GM23248 (cell line): ENCODE data around the gene CSNK2A3. TPM values are rescaled to one million over a fixed set of nuclear protein-coding genes. Genes with fewer than 3 reads are reported as not detected.

Experiments
- DNase-seq: peaks from one replicate; pipeline ENCODE4 v3.0.0-alpha.2; 2015
- H2AFZ ChIP-seq: fragments of 200-600 bp; sonication (generic); 2 replicates; pipeline ENCODE4 v1.6.1; 2016; ENCODE audit warnings: antibody characterized with exemption
- H3F3A ChIP-seq: fragments of 200-600 bp; sonication (generic); 2 replicates; pipeline ENCODE4 v1.6.1; 2016; ENCODE audit warnings: mild to moderate bottlenecking, antibody characterized with exemption, mixed run types; ENCODE audit not compliant: insufficient read depth
- H3K27ac ChIP-seq: fragments of 200-600 bp; sonication (generic); 2 replicates; pipeline ENCODE4 v1.5.1; 2016; ENCODE audit warnings: mild to moderate bottlenecking
- H3K27me3 ChIP-seq: fragments of 200-600 bp; sonication (generic); replicated peaks from 2 replicates; pipeline ENCODE4 v1.6.1; 2016; ENCODE audit warnings: mild to moderate bottlenecking; ENCODE audit not compliant: insufficient read depth
- H3K36me3 ChIP-seq: fragments of 200-600 bp; sonication (generic); 2 replicates; pipeline ENCODE4 v1.6.1; 2016; ENCODE audit warnings: low read depth, mild to moderate bottlenecking
- H3K4me1 ChIP-seq: fragments of 200-600 bp; sonication (generic); 2 replicates; pipeline ENCODE4 v1.6.1; 2016; ENCODE audit warnings: mild to moderate bottlenecking; ENCODE audit not compliant: insufficient read depth
- H3K4me2 ChIP-seq: fragments of 200-600 bp; sonication (generic); one replicate; pipeline ENCODE4 v1.6.1; 2016; ENCODE audit warnings: mild to moderate bottlenecking; ENCODE audit not compliant: unreplicated experiment
- H3K4me3 ChIP-seq: fragments of 200-600 bp; sonication (generic); 2 replicates; pipeline ENCODE4 v1.5.1; 2016; ENCODE audit warnings: mild to moderate bottlenecking
- H3K79me2 ChIP-seq: fragments of 200-600 bp; sonication (generic); 2 replicates; pipeline ENCODE4 v1.6.1; 2016; ENCODE audit warnings: mild to moderate bottlenecking; ENCODE audit not compliant: insufficient read depth
- H3K9ac ChIP-seq: fragments of 200-600 bp; sonication (generic); 2 replicates; pipeline ENCODE4 v1.6.1; 2016; ENCODE audit warnings: mild to moderate bottlenecking
- H3K9me2 ChIP-seq: fragments of 200-600 bp; sonication (generic); 2 replicates; pipeline ENCODE4 v1.6.1; 2016; ENCODE audit warnings: mixed run types, mild to moderate bottlenecking, moderate library complexity; ENCODE audit not compliant: insufficient read depth
- H3K9me3 ChIP-seq: fragments of 200-600 bp; sonication (generic); one replicate; pipeline ENCODE4 v1.6.1; 2017; ENCODE audit warnings: low read depth
- H4K20me1 ChIP-seq: fragments of 200-600 bp; sonication (generic); 2 replicates; pipeline ENCODE4 v1.6.0; 2016; ENCODE audit not compliant: insufficient read depth
- EZH2 ChIP-seq: fragments of 200-600 bp; sonication (generic); IDR thresholded peaks from 2 replicates; pipeline ENCODE4 v1.6.1; 2018; ENCODE audit warnings: antibody characterized with exemption, mild to moderate bottlenecking; ENCODE audit not compliant: insufficient read depth, poor library complexity, severe bottlenecking
- EZH2phosphoT487 ChIP-seq: fragments of 200-600 bp; sonication (generic); IDR thresholded peaks from 2 replicates; pipeline ENCODE4 v1.6.1; 2018; ENCODE audit warnings: antibody characterized with exemption, moderate library complexity, mild to moderate bottlenecking, low read depth; ENCODE audit not compliant: insufficient read depth
- WGBS, 2 experiments: methylation state at CpG; one replicate each; pipeline ENCODE4 v1.1.6; 2015 to 2017; ENCODE audit warnings: low lambda C conversion rate in 2 of 2, low coverage in 1 of 2; ENCODE audit errors: missing lambda C conversion rate in 2 of 2; 5-methylcytosine and 5-hydroxymethylcytosine counted together
- in situ Hi-C: fragments of 300-500 bp; cut with MboI; formaldehyde crosslinking; loops from 2 replicates; pipeline ENCODE4 v1.15.0; 2020
- polyA plus RNA-seq: library from polyadenylated mRNA; unstranded; fragments of >200 nt; fragmentation: Nextera tagmentation; extraction: Ambion mirVana; gene quantifications from 2 replicates; pipeline ENCODE4 v1.2.1, GENCODE V29; 2016
- total RNA-seq: library from RNA; depleted of rRNA; stranded (reverse); fragments of >200 nt; shearing (Covaris generic); gene quantifications from 2 replicates; pipeline ENCODE4 v1.2.3, GENCODE V29; 2014

Gene CSNK2A3
- total and polyA plus RNA-seq, 2 experiments from 2014 or later = 0.73 to 2.5 TPM

DNA sequence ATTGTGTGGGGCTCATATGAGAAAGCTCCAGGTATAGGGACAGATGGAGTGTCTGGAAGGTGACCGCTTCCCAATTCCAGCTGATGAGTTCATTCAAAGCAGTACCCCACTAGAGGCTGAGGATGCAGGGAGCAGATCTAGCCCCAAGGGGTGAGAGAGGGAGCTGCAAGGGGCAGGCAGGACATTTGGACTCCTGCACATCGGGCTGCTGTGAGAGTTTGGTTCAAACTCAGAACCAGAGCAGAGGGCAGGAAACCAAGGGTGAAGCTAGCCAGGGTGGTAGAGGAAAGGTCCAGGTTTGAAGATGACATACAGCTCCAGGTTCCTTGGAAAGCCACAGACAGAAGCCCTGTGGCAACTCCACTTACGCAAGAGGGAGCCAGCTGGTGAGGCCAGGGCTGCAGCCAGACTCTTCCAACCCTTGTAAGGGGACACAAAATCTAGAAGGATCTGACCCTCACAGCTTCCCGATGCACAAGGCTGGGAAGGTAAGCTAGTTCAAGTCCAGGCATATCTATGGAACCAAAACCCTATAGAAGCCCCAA lies 1.9 kb downstream of the CSNK2A3 start:
- no peak overlapping the region for H2AFZ ChIP-seq
- H3K36me3 ChIP-seq = no peaks in the 10 kb centered on the region
- 89 to 97% methylated on average over 4 of the region's 4 CpGs for whole genome bisulfite sequencing, 2 experiments
- H3K79me2 ChIP-seq = no peaks in the 10 kb centered on the region
- no peaks in the 10 kb centered on the region for H3F3A ChIP-seq
- H3K9me3 ChIP-seq = no peaks in the 10 kb centered on the region
- H3K9me2 ChIP-seq = no peaks in the 10 kb centered on the region
- H3K27me3 ChIP-seq = no peaks in the 10 kb centered on the region; the same call in 1 of the 2 replicates
- no peak overlapping the region for H3K27ac ChIP-seq
- H3K4me3 ChIP-seq = no peak overlapping the region
- DNase-seq = no peak
- no peak overlapping the region for H3K4me2 ChIP-seq
- peaks cover 12% of the 10 kb centered on the region for H3K4me1 ChIP-seq
- H4K20me1 ChIP-seq = no peaks in the 10 kb centered on the region
- no peak for TF ChIP-seq EZH2phosphoT487
- no peak for TF ChIP-seq EZH2
- in situ Hi-C loops = no loop called here
- H3K9ac ChIP-seq = no peak overlapping the region

DNA sequence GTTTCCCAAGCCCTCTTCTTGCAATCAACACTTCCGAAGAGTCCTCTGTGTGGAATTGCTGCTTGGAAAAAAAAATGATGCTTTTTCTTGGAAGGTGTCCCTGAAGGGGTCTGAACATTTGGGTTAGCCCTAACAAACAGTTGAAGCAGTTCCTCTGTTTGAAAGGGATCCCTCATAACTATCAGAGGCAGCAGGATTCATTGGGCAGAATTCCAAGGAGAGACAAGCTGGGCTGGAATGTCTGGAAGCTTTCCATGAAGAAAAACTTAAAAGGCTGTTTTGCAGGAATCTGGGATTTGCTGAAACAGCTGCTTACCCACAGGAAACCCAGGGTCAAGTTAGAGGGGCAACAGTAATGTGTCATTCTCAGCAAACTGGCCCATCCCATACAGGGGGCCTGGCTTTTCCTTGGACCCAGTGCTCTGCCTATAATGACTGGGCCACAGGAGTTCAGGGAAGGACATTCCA lies 3.1 kb downstream of the CSNK2A3 start:
- Histone ChIP-seq H3K36me3 (no peaks in the 10 kb centered on the region), H4K20me1 (no peaks in the 10 kb centered on the region), H3K27me3 (no peaks in the 10 kb centered on the region; the same call in 1 of the 2 replicates), H3K4me3 (no peak overlapping the region), H2AFZ (no peak overlapping the region), H3K4me2 (no peak overlapping the region), H3K79me2 (no peaks in the 10 kb centered on the region), H3K9me2 (no peaks in the 10 kb centered on the region), H3K9me3 (no peaks in the 10 kb centered on the region), H3K4me1 (peaks cover 12% of the 10 kb centered on the region), H3F3A (no peaks in the 10 kb centered on the region), H3K9ac (no peak overlapping the region), H3K27ac (no peak overlapping the region)
- peak; percentile 63 for DNase-seq
- in situ Hi-C loops = no loop called here
- TF ChIP-seq EZH2phosphoT487 (no peak), EZH2 (no peak)
- WGBS, 2 experiments = 4 to 8% methylated on average over 1 of the region's 1 CpG

DNA sequence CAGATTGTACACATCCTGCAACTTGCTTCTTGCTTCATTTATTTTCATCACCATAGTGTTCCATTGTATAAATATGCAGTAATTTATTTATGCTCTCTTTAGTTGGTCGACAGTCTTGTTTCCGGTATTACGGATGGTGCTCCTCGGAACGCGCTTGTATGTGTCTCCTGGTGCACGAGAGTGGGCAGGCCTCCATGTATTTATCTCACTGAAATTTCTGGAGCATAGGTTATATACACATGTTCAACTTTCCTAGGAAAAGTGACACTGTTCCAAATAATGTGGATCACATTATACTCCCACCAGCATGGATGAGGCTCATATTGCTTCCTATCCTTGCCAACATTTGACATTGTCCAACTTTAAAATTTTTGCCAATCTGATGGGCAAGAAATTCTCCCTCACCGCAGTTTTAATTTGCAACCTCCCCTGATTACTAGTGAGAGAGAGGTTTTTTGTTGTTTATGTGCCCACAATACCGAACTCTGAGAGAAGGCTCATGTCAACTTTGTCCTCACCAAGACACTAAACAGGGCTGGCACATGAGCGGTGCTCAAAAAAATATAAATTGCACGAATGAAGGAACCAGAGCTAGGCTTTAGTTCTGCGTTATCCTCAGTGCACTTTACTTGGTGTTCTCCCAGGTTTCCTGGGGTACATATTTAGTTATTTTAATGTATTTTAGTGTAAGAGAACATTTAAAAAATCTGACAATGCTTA lies 3.8 kb downstream of the CSNK2A3 start:
- in situ Hi-C loops = no loop called here
- H3F3A ChIP-seq = no peaks in the 10 kb centered on the region
- no peak overlapping the region for H2AFZ ChIP-seq
- 23% methylated on average over 12 of the region's 12 CpGs for WGBS, 2 experiments
- no peak overlapping the region for H3K4me3 ChIP-seq
- H3K79me2 ChIP-seq = no peaks in the 10 kb centered on the region
- H3K9ac ChIP-seq = no peak overlapping the region
- no peak for DNase-seq
- no peak overlapping the region for H3K4me2 ChIP-seq
- no peaks in the 10 kb centered on the region for H3K9me3 ChIP-seq
- peaks cover 12% of the 10 kb centered on the region for H3K4me1 ChIP-seq
- H3K9me2 ChIP-seq = no peaks in the 10 kb centered on the region
- TF ChIP-seq EZH2 = no peak
- no peak for TF ChIP-seq EZH2phosphoT487
- H3K36me3 ChIP-seq = no peaks in the 10 kb centered on the region
- no peaks in the 10 kb centered on the region for H4K20me1 ChIP-seq
- no peak overlapping the region for H3K27ac ChIP-seq
- no peaks in the 10 kb centered on the region; the same call in 1 of the 2 replicates for H3K27me3 ChIP-seq

DNA sequence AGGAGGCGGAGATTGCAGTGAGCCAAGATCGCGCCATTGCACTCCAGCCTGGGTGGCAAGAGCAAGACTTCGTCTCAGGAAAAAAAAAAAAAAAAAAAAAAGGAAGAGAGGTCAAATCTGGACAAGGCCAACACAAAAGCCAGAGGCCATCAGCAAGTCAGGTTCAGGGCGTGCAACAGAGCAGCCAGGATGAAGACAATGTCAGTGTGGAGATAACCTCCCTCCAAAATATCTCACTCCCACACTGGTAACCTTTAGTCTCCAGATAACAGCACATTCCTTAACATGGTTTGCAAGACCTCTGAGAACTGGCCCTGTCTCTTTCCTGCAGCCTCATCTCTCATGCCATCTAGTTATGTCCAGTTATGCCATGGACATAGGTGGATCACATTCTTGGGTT lies 4.7 kb downstream of the CSNK2A3 start:
- Histone ChIP-seq H3K79me2 (no peaks in the 10 kb centered on the region), H4K20me1 (no peaks in the 10 kb centered on the region), H3K9ac (no peak overlapping the region), H3K27ac (no peak overlapping the region), H3K9me3 (no peaks in the 10 kb centered on the region), H3K27me3 (no peaks in the 10 kb centered on the region; the same call in 1 of the 2 replicates), H2AFZ (no peak overlapping the region), H3K4me2 (no peak overlapping the region), H3K9me2 (no peaks in the 10 kb centered on the region), H3F3A (no peaks in the 10 kb centered on the region), H3K36me3 (no peaks in the 10 kb centered on the region), H3K4me3 (no peak overlapping the region), H3K4me1 (peaks cover 12% of the 10 kb centered on the region)
- no peak for TF ChIP-seq EZH2phosphoT487
- no peak for TF ChIP-seq EZH2
- WGBS, 2 experiments = 80 to 81% methylated on average over 1 to 5 of the region's 5 CpGs
- in situ Hi-C loops = no loop called here
- no peak for DNase-seq
